Fibroblast of lung (primary cell): ENCODE data around the gene ANAPC13. TPM values are rescaled to one million over a fixed set of nuclear protein-coding genes. Genes with fewer than 3 reads are reported as not detected.

ENCODE experiments used
- DNase-seq, 2 donors: peaks; one replicate each; pipeline versions ENCODE4 v3.0.0 to v3.0.0-alpha.2; 2010; ENCODE audit warnings: low read depth in 2 of 2
- H2AFZ ChIP-seq: 2 replicates; pipeline ENCODE4 v1.5.1; 2012; ENCODE audit warnings: low read length, control low read depth, inconsistent platforms
- H3K27ac ChIP-seq: 2 replicates; pipeline ENCODE4 v1.5.1; 2011; ENCODE audit warnings: low read length, control low read depth; ENCODE audit not compliant: insufficient read depth
- H3K27me3 ChIP-seq: 2 replicates; pipeline ENCODE4 v1.5.1; 2011; ENCODE audit warnings: mild to moderate bottlenecking, low read length; ENCODE audit not compliant: control insufficient read depth, insufficient read depth
- H3K36me3 ChIP-seq: 2 replicates; pipeline ENCODE4 v1.5.1; 2011; ENCODE audit warnings: low read length; ENCODE audit not compliant: control insufficient read depth, insufficient read depth
- H3K4me1 ChIP-seq: 2 replicates; pipeline ENCODE4 v1.5.1; 2011; ENCODE audit warnings: low read length; ENCODE audit not compliant: control insufficient read depth, insufficient read depth; ENCODE audit errors: extremely low read depth
- H3K4me2 ChIP-seq: 2 replicates; pipeline ENCODE4 v1.5.1; 2011; ENCODE audit warnings: low read length, control low read depth; ENCODE audit not compliant: insufficient read depth; ENCODE audit errors: extremely low read depth
- H3K4me3 ChIP-seq, 4 experiments: fragments of 200-600 bp in 1 of 4; sonication (generic) in 1 of 4; replicated peaks in 1 of 4; 2 replicates each; pipeline ENCODE4 v1.5.1; 2011 to 2016; ENCODE audit warnings: low read length in 4 of 4, low read depth in 3 of 4, mild to moderate bottlenecking in 3 of 4, control low read depth in 2 of 4, inconsistent platforms in 1 of 4, mixed read lengths in 1 of 4; ENCODE audit not compliant: insufficient read depth in 1 of 4; ENCODE audit errors: control extremely low read depth in 1 of 4
- H3K79me2 ChIP-seq: 2 replicates; pipeline ENCODE4 v1.5.1; 2012; ENCODE audit warnings: mild to moderate bottlenecking, low read length, inconsistent platforms; ENCODE audit not compliant: control insufficient read depth, insufficient read depth
- H3K9ac ChIP-seq: 2 replicates; pipeline ENCODE4 v1.5.1; 2011; ENCODE audit warnings: mild to moderate bottlenecking, low read length, control low read depth; ENCODE audit not compliant: insufficient read depth
- H3K9me3 ChIP-seq: 2 replicates; pipeline ENCODE4 v1.5.1; 2012; ENCODE audit warnings: low read depth, low read length; ENCODE audit not compliant: control insufficient read depth, insufficient read depth
- H4K20me1 ChIP-seq: 2 replicates; pipeline ENCODE4 v1.5.1; 2011; ENCODE audit warnings: low read length; ENCODE audit not compliant: control insufficient read depth, insufficient read depth; ENCODE audit errors: extremely low read depth
- CTCF ChIP-seq, 2 donors: IDR thresholded peaks in 1 of 2; conservative IDR thresholded peaks in 1 of 2; 1 replicate in 1 of 2; 2 replicates in 1 of 2; pipeline ENCODE4 v1.5.1; 2011 to 2012; ENCODE audit warnings: low read length in 2 of 2, control low read depth in 1 of 2, inconsistent platforms in 1 of 2, low read depth in 1 of 2, mild to moderate bottlenecking in 1 of 2
- EZH2 ChIP-seq: IDR thresholded peaks from 2 replicates; pipeline ENCODE4 v1.5.1; 2012; ENCODE audit warnings: low read length, control low read depth, mild to moderate bottlenecking; ENCODE audit errors: missing control alignments
- polyA minus RNA-seq: library from RNA; depleted of rRNA, polyadenylated mRNA; stranded (reverse); fragments of >200 nt; gene quantifications from 2 replicates; pipeline ENCODE4 v1.2.3, GENCODE V29; 2011; ENCODE audit warnings: low replicate concordance
- polyA plus RNA-seq, 2 donors: library from polyadenylated mRNA; depleted of rRNA in 1 of 2; stranded (reverse) in 1 of 2; unstranded in 1 of 2; fragments of >200 nt; gene quantifications; 2 replicates each; pipeline ENCODE4 v1.2.1, GENCODE V29; 2011 to 2012; ENCODE audit warnings: missing spikeins in 1 of 2
- total RNA-seq: library from RNA; depleted of rRNA; stranded (reverse); fragments of >200 nt; gene quantifications from 2 replicates; pipeline ENCODE4 v1.2.1, GENCODE V29; 2014

ANAPC13 gene
- total RNA-seq (91.7 and 93.3 TPM in 2 replicates), polyA plus RNA-seq (110 and 145 TPM in 2 replicates), polyA minus RNA-seq (11.1 and 12.7 TPM in 2 replicates)
- 67.7 and 86.8 TPM in 2 replicates for polyA plus RNA-seq (2012)

- Histone ChIP-seq H3K9ac (peak within 1 kb of the TSS; percentile 96), H4K20me1 (no peaks in the 10 kb centered on the region), H3K36me3 (peaks cover under 1% of the 10 kb centered on the region), H3K4me1 (peaks cover 18% of the 10 kb centered on the region), H3K27me3 (no peaks in the 10 kb centered on the region), H3K4me2 (peak within 1 kb of the TSS; percentile 98), H3K27ac (peak within 1 kb of the TSS; percentile 98), H3K79me2 (peaks cover 37% of the 10 kb centered on the region), H2AFZ (peak within 1 kb of the TSS; percentile 69), H3K4me3 (peak within 1 kb of the TSS; percentile 71 to 92 (median 82)), H3K9me3 (no peaks in the 10 kb centered on the region)
- DNase-seq, result peak; percentile 99
- no peak for TF ChIP-seq CTCF (conservative IDR thresholded peaks at IDR 0.05 in 1 of 2, IDR thresholded peaks at IDR 0.05 in 1 of 2; ENCODE audit: low read depth in 1 of 2, low read length in 2 of 2)
- TF ChIP-seq EZH2, result no peak
Observed at GRCh38 chr3:134485718-134486576, at the start of gene ANAPC13, which contains the start of gene CEP63. TSS of gene ANAPC13 (minus strand) at chr3:134485985. CDS start at chr3:134482904, 3,081 bp downstream. TSS of gene CEP63 (plus strand) at chr3:134486057. CDS start at chr3:134495321, 9,264 bp downstream.

- no peak for TF ChIP-seq EZH2
- no peak for TF ChIP-seq CTCF (conservative IDR thresholded peaks at IDR 0.05 in 1 of 2, IDR thresholded peaks at IDR 0.05 in 1 of 2; ENCODE audit: low read depth in 1 of 2, low read length in 2 of 2)
- Histone ChIP-seq H3K4me3 (no peak overlapping the region), H3K9ac (no peak overlapping the region), H3K4me1 (no peaks in the 10 kb centered on the region), H3K9me3 (no peaks in the 10 kb centered on the region), H3K27ac (no peak overlapping the region), H3K79me2 (no peaks in the 10 kb centered on the region), H3K4me2 (no peak overlapping the region), H4K20me1 (no peaks in the 10 kb centered on the region), H3K36me3 (no peaks in the 10 kb centered on the region), H3K27me3 (no peaks in the 10 kb centered on the region), H2AFZ (no peak overlapping the region)
- DNase-seq, result peak in 1 of 2 donors; percentile 60
Observed at GRCh38 chr3:134535186-134535970, 49.6 kb upstream of the ANAPC13 start.

GRCh38 chr3:134533493-134533892, 47.7 kb upstream of the ANAPC13 start:
- Histone ChIP-seq H3K9ac (no peak overlapping the region), H4K20me1 (no peaks in the 10 kb centered on the region), H3K4me1 (no peaks in the 10 kb centered on the region), H3K9me3 (no peaks in the 10 kb centered on the region), H3K27me3 (no peaks in the 10 kb centered on the region), H3K4me2 (no peak overlapping the region), H3K36me3 (no peaks in the 10 kb centered on the region), H2AFZ (no peak overlapping the region), H3K27ac (no peak overlapping the region), H3K79me2 (no peaks in the 10 kb centered on the region), H3K4me3 (no peak overlapping the region)
- no peak for DNase-seq
- TF ChIP-seq CTCF (conservative IDR thresholded peaks at IDR 0.05 in 1 of 2, IDR thresholded peaks at IDR 0.05 in 1 of 2; ENCODE audit: low read depth in 1 of 2, low read length in 2 of 2), result no peak
- no peak for TF ChIP-seq EZH2
